NCI-H748 (cell line): Measurements from ENCODE around the gene TNPO1.
"Not testable (repeated sequence)": the region's sequence is repeated elsewhere in the genome, so short reads cannot be mapped to it uniquely, and the experiment has no call there.

Experiments
- DNase-seq: peaks from one replicate; lab custom pipeline; 2025; ENCODE audit not compliant: unreplicated experiment; lab: John Stamatoyannopoulos, UW

Gene TNPO1

DNA sequence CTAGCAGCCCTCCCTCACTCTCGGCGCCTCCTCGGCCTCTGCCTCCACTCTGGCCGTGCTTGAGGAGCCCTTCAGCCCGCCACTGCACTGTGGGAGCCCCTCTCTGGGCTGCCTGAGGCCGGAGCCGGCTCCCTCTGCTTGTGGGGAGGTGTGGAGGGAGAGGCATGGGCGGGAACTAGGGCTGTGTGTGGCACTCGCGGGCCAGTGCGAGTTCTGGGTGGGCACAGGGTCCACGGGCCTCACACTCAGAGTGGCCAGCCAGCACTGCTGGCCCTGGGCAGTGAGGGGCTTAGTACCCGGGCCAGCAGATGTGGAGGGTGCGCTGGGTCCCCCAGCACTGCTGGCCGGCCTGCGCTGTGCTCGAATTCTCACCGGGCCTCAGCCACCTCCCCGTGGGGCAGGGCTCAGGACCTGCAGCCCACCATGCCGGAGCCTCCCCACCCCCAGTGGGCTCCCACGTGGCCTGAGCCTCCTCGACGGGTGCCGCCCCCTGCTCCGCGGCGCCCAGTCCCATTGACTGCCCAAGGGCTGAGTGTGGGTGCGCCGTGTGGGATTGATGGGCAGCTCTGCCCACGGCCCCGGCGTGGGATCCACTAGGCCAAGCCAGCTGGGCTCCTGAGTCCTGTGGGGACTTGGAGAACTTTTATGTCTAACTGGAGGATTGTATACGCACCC, 109.0 kb downstream of the TNPO1 start:
- DNase-seq = no peak

DNA sequence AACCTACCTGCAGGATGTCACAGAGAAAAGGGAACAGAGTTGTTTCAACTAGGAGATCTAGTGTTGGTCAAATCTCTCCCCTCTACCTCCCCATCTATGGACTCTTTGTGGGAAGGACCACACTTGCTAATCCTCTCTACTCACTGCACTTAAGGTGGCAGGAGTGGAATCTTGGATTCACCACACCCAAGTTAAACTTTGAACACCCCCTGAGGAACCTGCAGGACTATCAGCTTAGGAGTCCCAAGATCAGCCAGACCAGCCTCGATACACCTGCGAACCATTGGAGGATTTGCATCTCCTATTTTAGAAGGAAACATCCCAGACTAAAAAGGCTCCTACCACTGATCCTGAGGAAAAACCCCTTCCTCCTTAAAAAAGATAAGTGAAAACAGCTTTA, 116.2 kb downstream of the TNPO1 start:
- not testable (repeated sequence) for DNase-seq

DNA sequence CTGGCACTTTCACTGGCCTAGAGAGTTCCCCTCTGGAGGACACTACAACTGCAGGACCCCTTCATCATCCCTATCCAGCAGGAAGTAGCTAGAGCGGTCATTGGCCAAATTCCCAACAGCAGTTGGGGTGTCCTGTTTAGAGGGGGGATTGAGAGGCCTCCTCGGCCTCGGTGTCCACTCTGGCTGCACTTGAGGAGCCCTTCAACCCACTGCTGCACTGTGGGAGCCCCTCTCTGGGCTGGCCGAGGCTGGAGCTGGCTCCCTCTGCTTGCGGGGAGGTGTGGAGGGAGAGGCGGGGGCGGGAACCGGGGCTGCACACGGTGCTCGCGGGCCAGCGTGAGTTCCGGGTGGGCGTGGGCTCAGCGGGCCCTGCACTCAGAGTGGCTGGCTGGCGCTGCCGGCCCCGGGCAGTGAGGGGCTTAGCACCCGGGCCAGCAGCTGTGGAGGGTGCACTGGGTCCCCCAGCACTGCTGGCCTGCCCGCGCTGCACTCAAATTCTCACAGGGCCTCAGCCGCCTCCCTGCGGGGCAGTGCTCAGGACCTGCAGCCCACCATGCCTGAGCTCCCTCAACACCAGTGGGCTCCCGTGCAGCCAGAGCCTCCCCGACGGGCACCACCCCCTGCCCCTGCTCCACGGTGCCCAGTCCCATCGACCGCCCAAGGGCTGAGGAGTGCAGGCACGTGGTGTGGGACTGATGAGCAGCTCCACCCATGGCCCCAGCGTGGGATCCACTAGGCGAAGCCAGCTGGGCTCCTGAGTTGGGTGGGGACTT, 118.7 kb downstream of the TNPO1 start:
- not testable (repeated sequence) for DNase-seq

DNA sequence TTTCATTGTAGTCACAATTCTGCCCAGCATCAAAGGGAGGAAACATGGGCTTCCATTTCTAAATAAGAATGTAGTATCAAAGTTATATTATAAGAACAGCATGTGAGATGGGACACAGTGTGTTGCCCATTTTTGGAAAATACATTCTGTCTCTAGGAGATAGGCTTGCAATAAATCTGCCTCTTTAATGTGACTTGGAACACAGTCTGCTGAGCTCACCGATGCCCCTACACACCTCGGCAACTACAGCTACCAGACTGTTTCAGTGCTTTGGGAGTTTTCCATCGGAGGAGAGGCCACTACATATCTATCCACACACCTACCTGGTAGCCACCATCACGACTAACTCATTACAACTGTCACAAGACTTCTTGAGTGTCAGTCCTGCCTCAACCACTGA, 120.4 kb downstream of the TNPO1 start:
- DNase-seq = no peak

DNA sequence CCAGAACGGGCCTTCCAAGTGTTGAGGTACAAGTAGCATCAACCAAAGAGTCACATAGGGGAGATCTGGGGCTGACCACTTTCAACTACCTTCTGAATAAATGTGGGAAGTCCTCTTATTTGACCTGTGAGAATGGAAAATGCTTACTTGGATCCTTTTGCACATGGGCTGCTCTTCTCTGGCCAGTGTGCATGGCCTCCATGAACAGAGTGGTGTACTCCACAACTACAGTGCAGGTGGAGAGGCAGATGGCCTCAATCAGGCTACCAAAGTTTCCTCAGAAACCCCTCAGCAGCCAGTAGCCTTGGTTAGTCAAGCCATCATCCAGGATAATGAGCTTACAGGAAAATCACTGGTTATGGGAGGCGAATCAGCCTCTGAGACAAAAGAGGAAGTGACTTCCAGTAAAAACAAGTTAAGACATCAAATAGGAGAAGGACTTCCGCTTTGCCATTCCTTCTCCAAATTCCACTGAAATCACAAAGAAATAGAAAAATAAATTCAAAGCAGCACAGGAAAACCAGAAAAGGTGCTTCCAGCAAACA, 121.1 kb downstream of the TNPO1 start:
- no peak for DNase-seq

DNA sequence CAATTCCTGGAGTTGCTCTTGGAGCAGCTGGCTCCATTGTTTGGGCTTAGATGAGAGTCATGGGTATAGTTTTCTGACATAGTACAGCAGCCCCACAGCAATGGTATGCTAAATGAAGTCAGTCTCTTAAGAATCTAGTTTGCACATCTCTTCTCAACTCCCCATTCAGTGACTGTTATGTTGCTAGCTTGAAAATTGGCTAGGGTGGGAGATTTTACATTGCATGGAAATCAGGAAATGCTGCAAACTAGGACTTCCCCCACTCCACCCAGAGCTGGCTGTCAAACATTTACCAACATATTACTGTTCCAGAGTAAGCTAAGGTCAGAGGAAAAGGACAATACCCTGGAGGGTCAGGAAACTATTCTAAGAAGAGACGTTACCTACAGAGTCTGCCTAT, 121.7 kb downstream of the TNPO1 start:
- DNase-seq = no peak

DNA sequence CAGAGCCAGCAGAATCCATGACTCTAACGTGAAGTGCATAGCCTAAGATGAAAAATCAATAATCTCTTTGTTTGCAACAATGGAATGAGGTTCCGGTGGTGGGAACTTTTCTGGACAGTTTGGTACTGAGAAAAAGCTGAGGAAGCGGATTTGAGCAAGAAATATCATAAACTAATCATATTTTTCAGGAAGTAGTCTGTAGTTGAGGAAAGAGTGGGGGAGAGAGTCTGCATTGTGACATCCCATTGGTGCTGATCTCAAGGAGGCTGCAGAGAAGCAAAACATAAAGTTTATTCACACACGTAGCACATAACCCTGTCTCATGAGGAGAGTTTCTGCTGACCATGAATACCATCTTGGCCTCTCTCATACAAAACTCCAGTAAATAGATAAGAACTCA, 123.6 kb downstream of the TNPO1 start:
- DNase-seq = no peak

DNA sequence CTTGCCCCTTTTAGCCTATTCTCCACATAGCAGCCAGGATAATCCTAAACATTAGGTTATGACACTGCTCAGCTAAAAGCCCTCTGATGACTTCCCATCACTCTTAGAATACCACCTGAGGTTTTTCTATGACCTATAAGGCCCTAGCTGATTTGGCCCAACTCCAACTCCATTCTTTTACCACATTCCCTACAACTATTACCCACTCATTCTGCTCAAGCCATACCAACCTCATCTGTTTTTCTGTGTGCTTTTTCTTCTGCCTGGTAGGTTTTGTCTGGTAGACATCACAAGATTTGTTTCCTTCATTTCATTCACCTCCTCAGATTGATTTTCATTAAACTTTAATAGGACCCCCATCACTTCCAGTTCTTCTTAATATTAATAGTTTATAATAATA, 126.8 kb downstream of the TNPO1 start:
- no peak for DNase-seq

DNA sequence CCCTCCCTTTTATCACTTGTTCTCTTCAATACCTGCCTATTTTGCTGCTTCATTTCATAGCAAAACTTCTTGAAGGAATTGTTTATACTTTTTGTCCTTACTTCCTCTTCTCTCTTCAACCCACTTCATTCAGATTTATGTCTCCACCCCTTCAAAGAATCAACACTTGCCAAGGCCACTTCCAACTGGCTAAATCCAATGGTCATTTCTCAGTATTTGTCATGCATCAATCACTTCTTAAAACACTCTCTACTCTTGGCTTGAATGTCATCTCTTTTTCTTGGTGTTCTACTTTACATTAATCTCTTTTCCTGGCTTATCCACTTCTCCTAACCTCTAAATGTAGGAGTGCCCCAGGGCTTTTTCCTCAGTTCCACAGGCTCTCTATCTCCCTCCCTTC, 131.0 kb downstream of the TNPO1 start:
- no peak for DNase-seq

DNA sequence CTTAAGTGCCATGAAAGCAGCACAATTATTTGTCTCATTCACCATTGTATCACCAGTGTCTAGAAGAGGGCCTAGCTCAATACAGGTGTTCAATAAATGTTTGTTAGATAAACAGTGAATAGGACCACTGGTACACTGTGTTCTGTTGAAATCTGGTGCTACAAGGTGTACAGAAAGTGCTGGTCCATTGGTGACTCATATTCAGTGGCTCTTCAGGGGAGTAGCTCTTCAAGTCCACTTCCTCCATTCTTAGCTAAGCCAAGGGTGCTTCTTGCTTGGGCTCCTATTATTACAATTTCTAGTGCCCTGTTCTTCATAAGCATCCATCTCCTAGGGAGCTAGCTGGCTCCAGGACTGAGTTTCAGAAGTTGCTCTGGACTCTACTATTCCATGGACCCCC, 133.0 kb downstream of the TNPO1 start:
- no peak for DNase-seq

DNA sequence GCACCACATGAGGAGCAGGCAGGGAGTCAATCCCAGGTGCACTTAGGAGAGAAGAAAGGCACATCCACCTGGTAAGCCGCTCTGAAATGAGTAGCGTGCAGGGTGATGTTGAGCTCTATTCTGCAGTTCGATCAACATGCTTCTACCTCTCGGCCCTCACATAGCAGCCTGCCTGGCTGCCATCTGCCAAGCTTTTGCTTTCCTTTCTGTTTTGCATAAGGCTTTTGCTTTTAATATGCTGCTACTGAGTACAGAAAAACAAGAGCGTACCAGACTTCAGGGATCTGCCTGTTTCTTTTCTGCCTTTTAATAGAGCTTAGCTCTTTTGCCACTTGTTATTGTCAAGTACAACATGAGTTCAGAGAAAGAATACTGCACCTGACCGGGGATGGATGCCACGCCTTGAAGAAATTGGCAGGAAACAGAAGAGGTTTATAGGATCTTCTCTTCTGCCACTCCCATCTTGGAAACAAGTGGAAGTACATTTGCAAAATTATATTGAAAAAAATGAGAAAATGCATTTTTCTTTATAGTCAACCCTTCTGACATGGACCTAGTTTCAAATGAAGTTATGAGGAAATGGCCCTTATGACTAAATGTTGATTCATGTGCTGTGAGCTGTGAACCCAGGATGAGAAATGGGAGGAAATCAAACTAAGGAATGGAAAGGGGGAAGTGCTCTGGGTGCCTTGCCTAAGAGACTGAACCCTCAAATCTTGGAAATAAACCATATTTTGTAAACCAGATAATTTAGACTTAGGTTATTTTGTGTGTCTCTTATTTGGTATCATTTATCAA, 135.4 kb downstream of the TNPO1 start:
- DNase-seq = no peak

DNA sequence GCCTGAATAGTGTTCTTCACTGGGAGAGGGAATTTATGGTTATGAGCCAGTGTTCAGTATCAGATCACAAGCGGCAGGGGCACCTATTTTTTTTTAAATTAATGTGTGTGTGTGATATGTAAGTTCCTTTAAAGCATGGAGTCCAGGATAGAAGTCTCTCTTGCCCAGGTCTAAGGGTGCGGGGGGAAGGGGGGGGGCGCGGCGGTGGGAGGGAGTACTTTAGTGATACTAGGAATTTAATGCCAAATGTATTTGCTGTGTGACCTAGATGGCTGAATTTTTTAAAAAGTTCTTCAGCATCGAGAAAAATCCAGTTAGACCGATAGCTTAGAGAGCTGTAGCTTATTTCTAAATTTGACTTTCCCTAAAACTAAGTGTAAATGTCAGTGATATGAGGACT, 137.9 kb downstream of the TNPO1 start:
- no peak for DNase-seq

DNA sequence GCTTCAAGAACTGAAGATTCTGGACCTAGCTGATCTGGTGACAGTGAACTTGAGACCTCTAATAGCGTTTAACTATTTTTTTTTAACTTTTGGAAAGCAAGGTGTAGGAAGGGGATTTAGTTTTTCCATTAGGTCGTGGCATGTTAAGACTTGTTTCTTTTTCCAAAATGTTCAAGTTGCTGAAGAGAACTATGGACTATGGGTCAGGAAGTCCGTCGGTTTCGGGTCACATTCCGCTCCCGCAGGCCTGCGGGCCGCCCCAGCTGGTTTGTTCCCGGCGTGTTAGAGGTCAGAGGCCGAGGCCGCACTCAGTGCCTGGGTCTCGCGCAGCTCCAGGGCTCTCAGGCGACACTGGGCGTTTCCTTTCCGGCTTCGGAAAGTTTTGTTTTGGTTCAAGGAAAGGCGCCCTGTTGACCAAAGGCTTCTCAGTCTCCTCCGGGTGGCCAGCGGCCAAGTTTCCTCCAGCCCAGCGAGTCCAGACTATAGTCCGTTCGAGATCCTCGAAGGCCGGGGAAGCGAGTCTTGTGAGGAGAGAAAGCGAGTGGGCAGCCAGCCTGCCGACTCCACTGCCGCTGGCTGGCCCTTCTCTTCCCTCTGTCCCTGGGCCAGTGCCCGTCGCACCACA, 138.8 kb downstream of the TNPO1 start:
- no peak for DNase-seq

DNA sequence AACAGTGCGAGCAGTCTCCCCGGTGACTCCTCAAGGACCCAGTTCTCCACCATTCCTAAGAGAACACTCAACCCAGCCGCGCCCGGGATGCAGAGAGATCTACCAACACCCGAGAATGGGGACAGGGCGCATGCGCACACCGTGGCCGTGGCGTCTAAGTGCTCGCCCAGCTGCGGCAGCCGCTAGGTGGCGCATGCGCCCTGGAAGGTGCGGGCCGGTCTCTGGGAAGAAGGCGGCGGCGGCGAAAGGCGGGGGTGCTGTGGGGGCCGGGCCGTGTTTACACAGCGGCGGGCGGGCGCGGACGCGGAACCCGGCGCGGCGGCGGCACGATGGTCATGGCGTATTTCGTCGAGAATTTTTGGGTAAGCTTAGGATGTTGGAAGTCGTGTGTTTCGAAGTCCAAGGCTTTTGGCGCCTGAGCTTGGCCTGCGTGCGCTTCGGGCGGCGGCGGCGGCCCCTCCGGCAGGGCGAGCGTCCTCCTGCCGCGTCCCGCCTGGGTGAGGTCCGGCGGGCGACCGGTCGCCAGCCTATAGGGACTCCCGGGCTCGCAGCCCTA, 139.4 kb downstream of the TNPO1 start, which contains the start of gene FCHO2:
TSS of gene FCHO2 (plus strand) at position 274 of the 556 bp plus-strand sequence. CDS start at position 330, 56 bp downstream.
- peak; percentile 96 for DNase-seq

DNA sequence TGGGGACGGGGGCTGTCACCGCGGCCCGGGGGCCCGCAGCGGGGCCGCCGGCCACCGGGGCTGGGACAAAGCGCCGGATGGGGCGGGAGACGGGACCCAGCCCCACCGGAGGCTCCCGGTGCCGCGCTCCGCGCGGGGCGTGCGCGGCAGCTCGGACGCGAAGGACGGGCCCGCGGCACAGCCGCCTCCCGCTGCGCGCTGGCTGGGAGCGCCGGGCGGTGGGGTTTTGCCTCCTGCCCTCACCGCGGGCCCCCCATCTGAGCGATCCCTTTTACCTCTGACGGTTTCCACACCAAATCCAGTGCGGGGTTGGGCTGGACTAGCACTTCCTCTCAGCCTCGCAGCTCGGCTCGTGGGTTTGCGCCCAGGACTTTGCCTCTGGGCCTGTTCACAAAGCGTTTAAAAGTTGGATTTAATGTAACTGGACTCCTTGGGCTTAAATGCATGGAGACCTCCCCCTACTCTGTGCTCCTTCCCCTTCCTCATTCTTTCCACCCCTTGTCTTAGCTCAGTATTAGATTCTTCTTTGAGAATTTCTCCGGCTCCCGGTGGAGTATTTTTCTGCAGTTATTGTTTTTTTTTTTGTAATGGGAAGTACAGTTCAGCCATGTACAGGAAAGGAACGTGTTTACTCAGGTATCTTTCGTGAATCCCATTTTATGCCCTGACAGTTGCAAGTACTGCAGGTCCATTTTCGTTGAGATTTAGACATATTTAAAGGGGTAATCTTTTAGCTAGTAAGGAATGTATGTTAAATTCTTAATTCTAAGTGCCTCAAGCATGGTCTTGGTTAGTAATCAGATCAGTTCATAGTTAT, 140.1 kb downstream of the TNPO1 start:
- peak; percentile 70 for DNase-seq

DNA sequence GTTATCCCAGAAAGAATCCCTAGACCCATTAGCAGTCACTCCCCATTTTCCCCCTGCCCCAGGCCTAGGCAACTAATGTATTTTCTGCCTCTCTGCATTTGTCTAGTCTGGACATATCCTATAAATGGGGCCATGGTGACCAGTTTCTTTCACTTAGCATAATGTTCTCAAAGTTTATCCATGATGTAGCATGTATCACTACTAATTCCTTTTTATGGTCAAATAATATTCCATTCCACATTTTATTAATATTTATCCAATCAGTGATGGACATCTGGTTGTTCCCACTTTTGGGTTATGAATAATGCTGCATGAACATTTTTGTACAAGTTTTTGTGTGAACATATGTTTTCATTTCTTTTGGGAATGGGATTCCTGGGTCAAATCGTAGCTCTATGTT, 140.9 kb downstream of the TNPO1 start:
- no peak for DNase-seq

DNA sequence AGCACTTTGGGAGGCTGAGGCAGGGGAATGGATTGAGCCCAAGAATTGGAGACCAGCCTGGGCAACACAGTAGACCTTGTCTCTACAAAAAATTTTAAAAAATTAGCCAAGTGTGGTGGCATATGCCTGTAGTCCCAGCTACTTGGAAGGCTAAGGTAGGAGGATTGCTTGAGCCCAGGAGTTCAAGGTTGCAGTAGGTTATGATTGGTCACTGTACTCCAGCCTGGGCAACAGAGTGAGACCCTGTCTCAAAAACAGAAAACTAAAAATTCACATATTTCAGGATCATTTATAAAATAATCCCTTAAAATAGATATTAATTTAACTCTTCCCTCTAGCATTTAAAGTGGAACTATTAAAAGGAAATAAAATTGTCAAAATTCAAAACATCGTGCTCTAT, 142.8 kb downstream of the TNPO1 start:
- DNase-seq = no peak
